ENCODE measurements around the gene IPP.
A peak's percentile ranks its signal among the peaks of the same experiment; 100 is the strongest.
"Not testable (repeated sequence)": the region's sequence is repeated elsewhere in the genome, so short reads cannot be mapped to it uniquely, and the experiment has no call there.

Gene IPP

DNA sequence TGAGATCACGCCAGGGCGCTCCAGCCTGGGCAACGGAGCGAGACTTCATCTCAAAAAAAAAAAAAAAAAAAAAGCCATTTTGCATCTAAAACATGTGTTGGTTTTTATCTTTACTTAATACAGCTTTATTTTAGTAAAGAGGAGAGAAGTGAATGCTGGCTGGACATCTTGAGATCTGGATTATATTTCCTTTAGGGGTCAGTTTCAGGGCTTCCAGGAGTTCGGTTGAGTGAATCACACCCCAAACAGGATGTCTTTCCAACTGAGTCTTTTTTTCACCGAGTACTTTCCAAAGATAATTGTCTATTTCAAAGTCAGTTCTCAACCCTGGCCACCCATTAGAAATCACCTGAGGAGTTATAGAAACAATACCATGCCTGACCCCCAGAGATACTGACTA, 16.6 kb upstream of the IPP start:
- H3K9me3 ChIP-seq (ENCODE audit: control insufficient read depth, insufficient read depth, low read length) = no peaks in the 10 kb centered on the region
- H3K36me3 ChIP-seq (ENCODE audit: control insufficient read depth, insufficient read depth, low read length) = no peaks in the 10 kb centered on the region
- no peaks in the 10 kb centered on the region for H3K27me3 ChIP-seq (ENCODE audit: control insufficient read depth, insufficient read depth, low read length)
- no peaks in the 10 kb centered on the region for H3K4me1 ChIP-seq (ENCODE audit: control insufficient read depth, insufficient read depth, low read length)
- no peak overlapping the region for H3K9ac ChIP-seq (ENCODE audit: low read depth, low read length)
- H3K4me3 ChIP-seq (ENCODE audit: low read depth, low read length) = no peak overlapping the region
- no peak overlapping the region for H3K27ac ChIP-seq (ENCODE audit: low read depth, low read length)

DNA sequence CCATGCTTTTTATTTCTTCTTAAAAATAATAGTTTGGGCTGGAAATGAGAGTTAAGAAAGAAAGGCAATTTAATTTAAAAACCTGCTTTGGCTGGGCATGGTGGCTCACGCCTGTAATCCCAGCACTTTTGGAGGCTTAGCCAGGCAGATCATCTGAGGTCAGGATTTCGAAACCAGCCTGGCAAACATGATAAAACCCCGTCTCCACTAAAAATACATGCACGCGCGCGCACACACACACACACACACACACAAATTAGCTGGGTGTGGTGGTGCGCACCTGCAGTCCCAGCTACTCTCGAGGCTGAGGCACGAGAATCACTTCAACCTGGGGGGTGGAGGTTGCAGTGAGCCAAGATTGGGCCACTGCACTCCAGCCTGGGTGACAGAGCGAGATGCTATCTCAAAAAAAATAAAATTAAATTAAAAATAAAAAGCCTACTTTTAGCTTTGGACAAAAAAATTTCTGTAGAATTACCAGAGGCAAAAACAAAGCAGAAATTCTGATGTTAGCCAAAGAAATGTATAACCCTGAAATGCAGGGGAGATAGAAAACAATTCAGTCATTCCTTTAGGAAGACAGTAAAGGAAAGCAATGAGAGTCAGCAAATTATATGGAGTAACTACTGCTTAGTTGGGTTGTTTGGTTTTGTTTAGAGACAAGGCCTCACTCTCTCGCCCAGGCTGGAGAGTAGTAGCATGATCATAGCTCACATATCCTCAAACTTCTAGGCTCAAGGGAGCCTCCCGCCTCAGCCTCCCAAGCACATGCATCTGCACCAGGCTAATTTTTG, 15.7 kb upstream of the IPP start:
- H3K4me1 ChIP-seq (ENCODE audit: control insufficient read depth, insufficient read depth, low read length) = no peaks in the 10 kb centered on the region
- no peaks in the 10 kb centered on the region for H3K27me3 ChIP-seq (ENCODE audit: control insufficient read depth, insufficient read depth, low read length)
- H3K27ac ChIP-seq (ENCODE audit: low read depth, low read length) = no peak overlapping the region
- H3K4me3 ChIP-seq (ENCODE audit: low read depth, low read length) = no peak overlapping the region
- H3K9me3 ChIP-seq (ENCODE audit: control insufficient read depth, insufficient read depth, low read length) = no peaks in the 10 kb centered on the region
- no peaks in the 10 kb centered on the region for H3K36me3 ChIP-seq (ENCODE audit: control insufficient read depth, insufficient read depth, low read length)
- no peak overlapping the region for H3K9ac ChIP-seq (ENCODE audit: low read depth, low read length)

DNA sequence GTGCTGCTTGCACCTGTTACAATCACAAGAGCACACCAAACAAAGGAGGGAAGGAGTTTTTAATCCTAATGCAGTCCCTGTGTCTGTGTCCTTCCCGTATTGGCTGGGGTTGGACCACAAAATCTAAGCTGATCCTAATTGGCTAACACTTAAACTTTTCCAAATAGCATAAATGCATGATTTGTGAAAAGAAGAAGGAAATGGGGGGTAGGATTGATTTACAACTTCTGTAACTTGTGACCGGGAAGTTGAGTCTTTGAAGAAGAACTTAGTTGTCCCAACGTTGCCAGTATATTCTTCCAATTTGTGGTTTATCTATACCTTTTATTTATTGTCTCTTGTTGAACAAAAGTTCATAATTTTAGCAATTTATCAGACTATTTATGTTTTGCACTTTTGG, 11.8 kb upstream of the IPP start:
- H3K27ac ChIP-seq (ENCODE audit: low read depth, low read length) = no peak overlapping the region
- no peak overlapping the region for H3K4me3 ChIP-seq (ENCODE audit: low read depth, low read length)
- no peaks in the 10 kb centered on the region for H3K9me3 ChIP-seq (ENCODE audit: control insufficient read depth, insufficient read depth, low read length)
- H3K27me3 ChIP-seq (ENCODE audit: control insufficient read depth, insufficient read depth, low read length) = no peaks in the 10 kb centered on the region
- H3K9ac ChIP-seq (ENCODE audit: low read depth, low read length) = no peak overlapping the region
- no peaks in the 10 kb centered on the region for H3K36me3 ChIP-seq (ENCODE audit: control insufficient read depth, insufficient read depth, low read length)
- no peaks in the 10 kb centered on the region for H3K4me1 ChIP-seq (ENCODE audit: control insufficient read depth, insufficient read depth, low read length)

DNA sequence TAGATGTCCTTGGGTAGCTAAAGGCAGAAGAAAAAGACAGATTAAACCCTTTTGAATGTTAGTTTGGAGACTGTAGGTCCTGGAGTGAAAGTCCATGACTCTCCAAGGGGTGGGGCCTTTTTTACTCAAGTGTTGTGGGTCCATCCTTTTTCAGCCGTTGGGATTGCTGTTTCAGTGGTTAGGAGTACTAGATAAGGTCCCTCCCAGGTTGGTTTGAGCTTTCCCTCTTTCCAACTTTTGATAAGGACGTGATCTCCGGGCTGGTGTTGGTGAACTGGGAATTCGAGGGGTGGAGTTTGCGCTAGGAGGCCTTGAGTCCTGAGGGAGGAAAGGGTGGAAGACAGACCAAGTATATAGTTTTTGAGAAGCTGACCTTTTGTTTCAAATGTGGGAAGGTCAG, 5.2 kb upstream of the IPP start:
- no peak overlapping the region for H3K27ac ChIP-seq (ENCODE audit: low read depth, low read length)
- no peak overlapping the region for H3K4me3 ChIP-seq (ENCODE audit: low read depth, low read length)
- peaks cover 3% of the 10 kb centered on the region; the same call in 1 of the 2 replicates for H3K4me1 ChIP-seq (ENCODE audit: control insufficient read depth, insufficient read depth, low read length)

DNA sequence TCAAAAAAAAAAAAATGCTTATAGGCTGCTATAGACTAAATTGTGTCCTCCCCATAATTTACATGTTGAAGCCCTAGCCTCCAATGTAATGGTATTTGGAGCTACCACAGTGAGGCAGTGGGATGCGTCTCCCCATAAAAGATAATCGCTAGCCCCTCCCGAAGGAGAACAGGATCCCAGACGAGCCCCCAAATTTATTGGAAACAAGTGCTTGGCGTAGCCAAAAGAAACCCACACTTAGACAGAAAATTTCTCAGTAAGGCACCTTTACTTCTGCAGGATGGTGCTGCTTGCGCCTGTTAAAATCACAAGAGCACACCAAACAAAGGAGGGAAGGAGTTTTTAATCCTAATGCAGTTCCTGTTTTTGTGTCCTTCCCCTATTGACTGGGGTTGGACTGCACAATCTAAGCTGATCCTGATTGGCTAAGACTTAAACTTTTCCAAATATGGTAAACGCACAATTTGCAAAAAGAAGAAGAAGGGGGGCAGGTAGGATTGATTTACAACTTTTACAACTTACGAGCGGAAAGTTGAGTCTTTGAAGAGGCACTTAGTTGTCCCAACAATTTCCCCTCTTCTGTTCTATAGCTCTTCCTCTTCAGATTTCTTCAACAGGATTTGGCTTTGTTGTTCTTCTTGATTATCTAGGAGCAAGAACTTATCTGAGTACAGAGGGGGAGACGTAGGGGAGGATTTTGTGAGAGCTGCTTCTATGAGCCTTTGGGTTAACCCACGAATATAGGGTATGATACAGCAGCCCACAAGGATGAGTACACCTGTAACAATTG, 3.0 kb upstream of the IPP start:
- peak overlapping the region; percentile 28 for H3K27ac ChIP-seq (ENCODE audit: low read depth, low read length)
- H3K4me1 ChIP-seq (ENCODE audit: control insufficient read depth, insufficient read depth, low read length) = peaks cover 3% of the 10 kb centered on the region; the same call in 1 of the 2 replicates
- no peak overlapping the region for H3K4me3 ChIP-seq (ENCODE audit: low read depth, low read length)

More for the DNA sequence above, 5.2 kb upstream of the IPP start:
- Histone ChIP-seq H3K9me3 (ENCODE audit: control insufficient read depth, insufficient read depth, low read length) (peaks cover 23% of the 10 kb centered on the region), H3K9ac (ENCODE audit: low read depth, low read length) (no peak overlapping the region), H3K27me3 (ENCODE audit: control insufficient read depth, insufficient read depth, low read length) (no peaks in the 10 kb centered on the region), H3K36me3 (ENCODE audit: control insufficient read depth, insufficient read depth, low read length) (no peaks in the 10 kb centered on the region)

DNA sequence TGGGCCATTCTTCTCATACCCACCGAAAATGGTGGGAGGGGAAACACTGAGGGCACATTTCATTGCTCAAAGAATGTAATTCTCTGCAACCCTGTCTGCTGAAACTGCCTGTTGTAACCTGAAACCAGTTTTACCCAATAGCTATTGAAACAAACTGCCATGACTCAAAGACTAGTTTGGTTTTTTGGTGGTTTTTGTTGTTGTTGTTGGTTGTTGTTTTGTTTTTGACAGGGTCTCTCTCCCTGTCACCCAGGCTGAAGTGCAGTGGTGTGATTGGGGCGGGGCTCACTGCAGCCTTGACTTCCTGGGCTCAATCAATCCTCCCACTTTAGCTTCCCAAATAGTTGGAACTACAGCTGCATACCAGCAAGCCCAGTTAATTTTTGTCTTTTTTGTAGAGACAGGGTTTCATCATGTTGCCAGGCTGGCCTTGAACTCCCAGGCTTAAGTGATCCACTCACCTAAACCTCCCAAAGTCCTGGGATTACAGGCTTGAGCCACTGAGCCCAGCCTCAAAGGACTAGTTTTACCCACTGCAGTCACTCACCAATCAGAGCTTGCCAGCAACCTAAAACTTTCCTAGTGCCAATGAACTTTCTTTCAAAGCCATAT, 2.1 kb upstream of the IPP start:
- no peak overlapping the region for H3K4me3 ChIP-seq (ENCODE audit: low read depth, low read length)
- H3K27me3 ChIP-seq (ENCODE audit: control insufficient read depth, insufficient read depth, low read length) = no peaks in the 10 kb centered on the region
- peaks cover 3% of the 10 kb centered on the region; the same call in 1 of the 2 replicates for H3K4me1 ChIP-seq (ENCODE audit: control insufficient read depth, insufficient read depth, low read length)
- no peaks in the 10 kb centered on the region for H3K36me3 ChIP-seq (ENCODE audit: control insufficient read depth, insufficient read depth, low read length)
- H3K9ac ChIP-seq (ENCODE audit: low read depth, low read length) = no peak overlapping the region
- no peak overlapping the region for H3K27ac ChIP-seq (ENCODE audit: low read depth, low read length)
- H3K9me3 ChIP-seq (ENCODE audit: control insufficient read depth, insufficient read depth, low read length) = peaks cover 23% of the 10 kb centered on the region

More for the DNA sequence above, 3.0 kb upstream of the IPP start:
- Histone ChIP-seq H3K9me3 (ENCODE audit: control insufficient read depth, insufficient read depth, low read length) (peaks cover 23% of the 10 kb centered on the region), H3K27me3 (ENCODE audit: control insufficient read depth, insufficient read depth, low read length) (no peaks in the 10 kb centered on the region), H3K9ac (ENCODE audit: low read depth, low read length) (no peak overlapping the region), H3K36me3 (ENCODE audit: control insufficient read depth, insufficient read depth, low read length) (no peaks in the 10 kb centered on the region)

DNA sequence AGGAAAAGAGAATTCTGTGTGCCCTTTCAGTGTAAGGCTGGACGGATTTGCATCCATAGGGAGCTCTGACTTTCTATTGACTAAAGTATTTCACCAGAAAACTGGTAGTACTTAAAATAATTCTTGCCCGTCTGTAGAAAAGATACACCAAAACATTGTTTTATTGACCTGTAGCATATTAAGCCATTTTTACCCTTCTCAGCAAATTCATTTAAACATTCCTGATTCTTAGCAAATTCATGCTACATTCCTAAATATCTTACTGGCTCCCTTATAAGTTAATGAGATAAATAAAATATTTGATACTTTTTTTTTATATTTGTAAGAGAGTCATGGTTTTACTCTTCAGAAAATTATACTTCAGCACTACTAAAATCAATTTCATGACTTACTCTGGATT, 1.6 kb upstream of the IPP start:
- peaks cover 3% of the 10 kb centered on the region; the same call in 1 of the 2 replicates for H3K4me1 ChIP-seq (ENCODE audit: control insufficient read depth, insufficient read depth, low read length)
- H3K4me3 ChIP-seq (ENCODE audit: low read depth, low read length) = no peak overlapping the region
- no peaks in the 10 kb centered on the region for H3K27me3 ChIP-seq (ENCODE audit: control insufficient read depth, insufficient read depth, low read length)
- H3K27ac ChIP-seq (ENCODE audit: low read depth, low read length) = no peak overlapping the region
- no peaks in the 10 kb centered on the region for H3K36me3 ChIP-seq (ENCODE audit: control insufficient read depth, insufficient read depth, low read length)
- H3K9ac ChIP-seq (ENCODE audit: low read depth, low read length) = no peak overlapping the region
- H3K9me3 ChIP-seq (ENCODE audit: control insufficient read depth, insufficient read depth, low read length) = peaks cover 23% of the 10 kb centered on the region

DNA sequence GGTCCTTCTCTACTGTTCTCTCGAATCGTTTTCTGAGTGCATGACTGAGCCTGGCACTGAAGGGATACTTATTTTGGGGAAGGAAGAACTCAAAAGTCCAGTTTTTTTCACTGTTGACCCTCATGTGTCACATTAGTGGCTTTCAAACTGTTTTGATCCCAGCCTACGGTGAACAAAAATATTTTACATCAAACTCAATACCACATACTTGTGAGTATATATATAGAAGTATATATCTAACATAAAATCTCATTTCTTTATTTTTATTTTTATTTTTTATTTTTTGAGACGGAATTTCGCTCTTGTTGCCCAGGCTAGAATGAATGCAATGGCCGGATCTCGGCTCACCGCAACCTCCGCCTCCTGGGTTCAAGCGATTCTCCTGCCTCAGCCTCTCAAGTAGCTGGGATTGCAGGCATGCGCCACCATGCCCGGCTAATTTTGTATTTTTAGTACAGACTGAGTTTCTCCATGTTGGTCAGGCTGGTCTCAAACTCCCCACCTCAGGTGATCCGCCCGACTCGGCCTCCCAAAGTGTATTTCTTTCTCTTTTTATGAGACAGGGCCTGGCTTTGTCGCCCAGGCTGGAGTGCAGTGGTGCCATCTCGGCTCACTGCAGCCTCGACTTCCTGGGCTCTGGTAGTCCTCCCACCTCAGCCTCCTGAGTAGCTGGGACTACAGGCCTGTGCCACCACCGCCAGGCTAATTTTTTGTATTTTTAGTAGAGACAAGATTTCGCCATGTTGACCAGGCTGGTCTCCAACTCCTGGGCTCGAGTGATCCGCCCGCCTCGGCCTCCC, 786 bp upstream of the IPP start:
- H3K4me1 ChIP-seq (ENCODE audit: control insufficient read depth, insufficient read depth, low read length); H3K36me3 ChIP-seq (ENCODE audit: control insufficient read depth, insufficient read depth, low read length); H3K27me3 ChIP-seq (ENCODE audit: control insufficient read depth, insufficient read depth, low read length): not testable (repeated sequence)
- Histone ChIP-seq H3K9me3 (ENCODE audit: control insufficient read depth, insufficient read depth, low read length) (peaks cover 23% of the 10 kb centered on the region), H3K9ac (ENCODE audit: low read depth, low read length) (peak overlapping the region; percentile 67), H3K27ac (ENCODE audit: low read depth, low read length) (peak overlapping the region; percentile 96), H3K4me3 (ENCODE audit: low read depth, low read length) (peak overlapping the region; percentile 77)

DNA sequence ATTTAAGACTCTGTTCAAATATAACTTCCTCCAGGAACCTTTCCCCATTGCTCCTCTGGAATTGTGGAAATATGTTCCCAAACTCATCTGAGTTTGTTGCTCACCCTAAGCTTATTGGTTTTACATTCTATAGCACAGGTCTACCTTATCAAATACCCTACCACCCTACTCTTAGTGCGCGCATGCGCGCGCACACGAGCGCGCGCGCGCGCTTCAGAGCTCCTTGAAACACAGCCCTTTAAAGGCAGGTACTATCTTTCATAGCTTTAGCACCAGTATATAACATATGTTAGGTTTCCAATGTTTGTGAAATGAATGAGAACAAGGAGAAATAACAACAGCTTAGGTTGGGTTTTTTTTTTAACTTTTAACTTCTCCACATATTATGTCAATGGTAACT, 3.5 kb downstream of the IPP start:
- Histone ChIP-seq H3K27me3 (ENCODE audit: control insufficient read depth, insufficient read depth, low read length) (no peaks in the 10 kb centered on the region), H3K9me3 (ENCODE audit: control insufficient read depth, insufficient read depth, low read length) (no peaks in the 10 kb centered on the region), H3K4me1 (ENCODE audit: control insufficient read depth, insufficient read depth, low read length) (peaks cover 3% of the 10 kb centered on the region; the same call in 1 of the 2 replicates), H3K27ac (ENCODE audit: low read depth, low read length) (no peak overlapping the region), H3K36me3 (ENCODE audit: control insufficient read depth, insufficient read depth, low read length) (no peaks in the 10 kb centered on the region), H3K4me3 (ENCODE audit: low read depth, low read length) (no peak overlapping the region), H3K9ac (ENCODE audit: low read depth, low read length) (no peak overlapping the region)

DNA sequence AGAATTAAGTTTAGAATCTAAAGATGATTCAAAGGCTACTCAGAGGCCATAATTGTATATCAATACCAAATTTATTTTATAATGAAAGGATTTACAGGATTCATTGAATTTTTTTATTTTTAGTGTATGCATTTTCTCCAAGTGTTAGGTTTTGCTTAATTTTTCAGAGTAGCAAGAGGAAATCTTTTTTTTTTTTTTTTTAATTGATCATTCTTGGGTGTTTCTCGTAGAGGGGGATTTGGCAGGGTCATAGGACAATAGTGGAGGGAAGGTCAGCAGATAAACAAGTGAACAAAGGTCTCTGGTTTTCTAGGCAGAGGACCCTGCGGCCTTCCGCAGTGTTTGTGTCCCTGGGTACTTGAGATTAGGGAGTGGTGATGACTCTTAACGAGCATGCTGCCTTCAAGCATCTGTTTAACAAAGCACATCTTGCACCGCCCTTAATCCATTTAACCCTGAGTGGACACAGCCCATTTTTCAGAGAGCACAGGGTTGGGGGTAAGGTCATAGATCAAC, 10.8 kb downstream of the IPP start:
- H3K27ac ChIP-seq (ENCODE audit: low read depth, low read length); H3K4me3 ChIP-seq (ENCODE audit: low read depth, low read length); H3K36me3 ChIP-seq (ENCODE audit: control insufficient read depth, insufficient read depth, low read length); H3K9ac ChIP-seq (ENCODE audit: low read depth, low read length); H3K9me3 ChIP-seq (ENCODE audit: control insufficient read depth, insufficient read depth, low read length); H3K27me3 ChIP-seq (ENCODE audit: control insufficient read depth, insufficient read depth, low read length); H3K4me1 ChIP-seq (ENCODE audit: control insufficient read depth, insufficient read depth, low read length): not testable (repeated sequence)
